ENCODE measurements around the gene GPATCH8. TPM values are rescaled to one million over a fixed set of nuclear protein-coding genes. Genes with fewer than 3 reads are reported as not detected.

The GPATCH8 gene
- total RNA-seq, 1 experiment from 2014 or later, result 51.5 TPM

GRCh38 chr17:44541884-44542581 is 38.8 kb upstream of the GPATCH8 start:
- Histone ChIP-seq H3K4me2 (ENCODE audit: insufficient read depth, insufficient read length, low read length) (peak overlapping the region; percentile 36), H3K4me1 (ENCODE audit: insufficient read depth, low read length) (peaks cover 19% of the 10 kb centered on the region), H3K79me2 (ENCODE audit: insufficient read depth, low read length) (no peaks in the 10 kb centered on the region), H3K23me2 (ENCODE audit: insufficient read length, low read depth, low read length, poor library complexity, severe bottlenecking) (peaks cover 12% of the 10 kb centered on the region), H4K5ac (ENCODE audit: insufficient read length, low read depth, low read length) (no peak overlapping the region), H3K18ac (ENCODE audit: insufficient read length, low read depth, low read length) (no peak overlapping the region), H4K8ac (replicated peaks; ENCODE audit: insufficient read length, low read depth, low read length) (no peak overlapping the region), H2BK15ac (ENCODE audit: low read depth, low read length) (no peak overlapping the region; the same call in 1 of the 2 replicates), H2BK12ac (ENCODE audit: insufficient read length, low read depth, low read length) (peak overlapping the region; percentile 85), H3K14ac (ENCODE audit: insufficient read depth, low read length) (no peak overlapping the region; the same call in 1 of the 2 replicates), H3K4ac (ENCODE audit: low read depth, low read length) (no peak overlapping the region), H3K9ac (ENCODE audit: extremely low read depth, insufficient read length, low read length) (no peak overlapping the region), H3T11ph (ENCODE audit: low read length) (no peak overlapping the region), H3K27me3 (ENCODE audit: insufficient read depth, low read length) (peaks cover 46% of the 10 kb centered on the region), H2BK120ac (ENCODE audit: low read depth, low read length, poor library complexity, severe bottlenecking) (no peak overlapping the region), H3K23ac (ENCODE audit: insufficient read length, low read depth, low read length) (no peak overlapping the region), H4K91ac (ENCODE audit: insufficient read length, low read depth, low read length) (no peak overlapping the region), H4K20me1 (ENCODE audit: control insufficient read depth, insufficient read depth, insufficient read length) (no peaks in the 10 kb centered on the region), H3K27ac (ENCODE audit: insufficient read length, low read depth, low read length) (no peak overlapping the region), H3K79me1 (ENCODE audit: insufficient read depth, low read depth, low read length, poor library complexity, severe bottlenecking) (no peaks in the 10 kb centered on the region), H2BK20ac (ENCODE audit: low read depth, low read length, poor library complexity, severe bottlenecking) (no peak overlapping the region), H3K9me3 (ENCODE audit: control insufficient read depth, low read depth, low read length) (no peaks in the 10 kb centered on the region), H3K56ac (ENCODE audit: insufficient read length, low read depth, low read length) (no peak overlapping the region), H2BK5ac (ENCODE audit: insufficient read length, low read length) (no peak overlapping the region), H2AK5ac (ENCODE audit: insufficient read length, low read length) (peak overlapping the region; percentile 67), H2AFZ (ENCODE audit: low read length) (no peak overlapping the region)
- H3K27me3 Mint-ChIP-seq (ENCODE audit: low read depth), result peaks cover 97% of the 10 kb centered on the region
- H3K9me3 Mint-ChIP-seq, result peaks cover 6 to 15% of the 10 kb centered on the region in 2 experiments
- peak overlapping the region; percentile 49 to 77 for H3K4me3 Mint-ChIP-seq
- peaks cover 2 to 14% (median 8%) of the 10 kb centered on the region in 3 experiments; a peak in 6 of 7 replicates for H3K36me3 Mint-ChIP-seq (ENCODE audit: insufficient read depth in 1 of 3, low read depth in 3 of 3)
- H3K4me1 Mint-ChIP-seq, result peaks cover 73 to 84% of the 10 kb centered on the region in 2 experiments
- peak overlapping the region in 2 of 3 experiments; percentile 46 to 99; a peak in 5 of 7 replicates for H3K27ac Mint-ChIP-seq
- no peak for TF ChIP-seq CTCF (conservative IDR thresholded peaks at IDR 0.05)
- whole genome bisulfite sequencing (ENCODE audit: extremely low coverage, insufficient read length, low lambda C conversion rate), result no CpG with 5 or more reads among the region's 8 CpGs
- DNase-seq, result peak; percentile 77
